Measurements from ENCODE around the gene WSCD1.

WSCD1 gene

DNA sequence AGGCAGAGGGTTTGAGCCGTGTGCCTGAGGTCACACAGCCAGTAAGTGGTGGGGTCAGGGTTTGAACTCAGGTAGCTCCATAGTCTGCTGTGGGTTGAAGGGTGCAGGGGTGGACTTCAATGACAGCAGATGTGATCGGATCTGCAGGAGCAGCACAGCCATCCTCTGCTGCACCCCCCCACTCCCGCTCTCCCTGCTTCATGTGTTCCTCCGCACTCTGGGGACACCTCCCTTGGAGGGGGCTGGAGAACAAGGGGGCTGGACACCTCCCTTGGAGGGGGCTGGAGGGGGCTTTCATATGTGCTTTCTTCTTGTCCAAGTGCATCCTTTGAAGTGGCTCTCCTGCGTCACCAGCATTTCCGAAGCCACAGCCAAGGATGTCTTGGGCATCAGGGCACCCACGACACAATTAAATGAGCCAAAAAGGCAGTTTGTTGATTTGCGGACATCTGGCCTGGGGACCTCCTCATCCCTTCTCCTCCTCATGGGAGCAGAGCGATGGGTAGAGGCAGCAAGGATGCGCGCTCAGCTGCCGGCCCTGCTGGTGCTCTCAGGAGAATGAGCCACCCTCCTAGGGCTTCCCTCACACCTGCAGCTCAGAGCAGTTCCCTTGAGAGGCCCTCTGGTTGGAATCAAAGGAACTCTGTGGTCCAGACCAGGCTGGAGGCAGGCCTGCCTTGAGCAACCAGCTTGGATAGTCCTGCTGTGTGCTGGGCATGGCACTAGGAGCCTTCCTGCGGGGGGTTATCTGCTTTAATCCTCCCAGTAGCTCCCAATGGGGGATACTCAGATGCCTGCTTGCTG, 26.2 kb downstream of the WSCD1 start:
- DNase-seq (ENCODE audit: low read depth, low spot score) = no peak
- H3K9me3 ChIP-seq (ENCODE audit: control insufficient read depth, insufficient read depth, low read length) = no peaks in the 10 kb centered on the region
- H3K27me3 ChIP-seq (ENCODE audit: control insufficient read depth, insufficient read depth, low read length) = no peaks in the 10 kb centered on the region
- no peak overlapping the region for H3K27ac ChIP-seq (ENCODE audit: low read length)
- H3K36me3 ChIP-seq (ENCODE audit: control insufficient read depth, insufficient read depth, low read length) = peaks cover 10% of the 10 kb centered on the region; the same call in 1 of the 2 replicates
- H3K4me3 ChIP-seq (ENCODE audit: low read length) = no peak overlapping the region
- WGBS (ENCODE audit: insufficient coverage, insufficient read length) = no CpG with 5 or more reads among the region's 13 CpGs
- peaks cover 4% of the 10 kb centered on the region for H3K4me1 ChIP-seq (ENCODE audit: control insufficient read depth, insufficient read depth, low read length)

- H3K4me1 ChIP-seq (ENCODE audit: control insufficient read depth, insufficient read depth, low read length) = peaks cover 4% of the 10 kb centered on the region
- no CpG with 5 or more reads among the region's 10 CpGs for WGBS (ENCODE audit: insufficient coverage, insufficient read length)
- no peaks in the 10 kb centered on the region for H3K27me3 ChIP-seq (ENCODE audit: control insufficient read depth, insufficient read depth, low read length)
- no peak overlapping the region for H3K27ac ChIP-seq (ENCODE audit: low read length)
- no peaks in the 10 kb centered on the region for H3K9me3 ChIP-seq (ENCODE audit: control insufficient read depth, insufficient read depth, low read length)
- H3K36me3 ChIP-seq (ENCODE audit: control insufficient read depth, insufficient read depth, low read length) = peaks cover 10% of the 10 kb centered on the region; the same call in 1 of the 2 replicates
- H3K4me3 ChIP-seq (ENCODE audit: low read length) = no peak overlapping the region
- DNase-seq (ENCODE audit: low read depth, low spot score) = no peak
Measured at GRCh38 chr17:6097005-6097279, 26.8 kb downstream of the WSCD1 start.

- H3K36me3 ChIP-seq (ENCODE audit: control insufficient read depth, insufficient read depth, low read length) = 0 out of 2 replicates have a peak, but pooled peaks cover 4% of the 10 kb centered on the region
- H3K27me3 ChIP-seq (ENCODE audit: control insufficient read depth, insufficient read depth, low read length) = no peaks in the 10 kb centered on the region
- DNase-seq (ENCODE audit: low read depth, low spot score) = no peak
- H3K9me3 ChIP-seq (ENCODE audit: control insufficient read depth, insufficient read depth, low read length) = no peaks in the 10 kb centered on the region
- no CpG with 5 or more reads among the region's 11 CpGs for WGBS (ENCODE audit: insufficient coverage, insufficient read length)
- H3K4me3 ChIP-seq (ENCODE audit: low read length) = no peak overlapping the region
- no peak overlapping the region for H3K27ac ChIP-seq (ENCODE audit: low read length)
- peaks cover 4% of the 10 kb centered on the region for H3K4me1 ChIP-seq (ENCODE audit: control insufficient read depth, insufficient read depth, low read length)
Measured at GRCh38 chr17:6098050-6098822, 28.1 kb downstream of the WSCD1 start.

DNA sequence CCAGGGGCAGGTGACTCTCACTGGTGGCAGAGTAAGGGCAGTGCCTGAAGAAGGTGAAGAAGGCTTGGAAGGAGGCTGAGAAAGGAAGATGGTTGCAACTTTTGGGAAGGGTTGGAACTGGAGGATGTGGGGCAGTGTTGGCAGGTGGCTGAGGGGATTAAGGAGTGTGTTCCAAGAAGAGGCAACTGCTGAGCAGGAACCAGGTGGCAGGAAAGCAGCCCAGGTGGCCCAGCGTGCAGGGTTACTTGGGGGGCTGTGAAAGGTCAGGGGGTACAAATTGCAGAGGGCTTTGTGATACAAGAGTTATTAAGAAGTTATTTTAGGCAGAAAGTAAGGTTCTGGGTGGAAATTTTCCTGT, 28.6 kb downstream of the WSCD1 start:
- Histone ChIP-seq H3K27ac (ENCODE audit: low read length) (no peak overlapping the region), H3K36me3 (ENCODE audit: control insufficient read depth, insufficient read depth, low read length) (0 out of 2 replicates have a peak, but pooled peaks cover 4% of the 10 kb centered on the region), H3K9me3 (ENCODE audit: control insufficient read depth, insufficient read depth, low read length) (no peaks in the 10 kb centered on the region), H3K27me3 (ENCODE audit: control insufficient read depth, insufficient read depth, low read length) (no peaks in the 10 kb centered on the region), H3K4me1 (ENCODE audit: control insufficient read depth, insufficient read depth, low read length) (peaks cover 4% of the 10 kb centered on the region), H3K4me3 (ENCODE audit: low read length) (no peak overlapping the region)
- WGBS (ENCODE audit: insufficient coverage, insufficient read length) = no CpG with 5 or more reads among the region's 1 CpG
- no peak for DNase-seq (ENCODE audit: low read depth, low spot score)

DNA sequence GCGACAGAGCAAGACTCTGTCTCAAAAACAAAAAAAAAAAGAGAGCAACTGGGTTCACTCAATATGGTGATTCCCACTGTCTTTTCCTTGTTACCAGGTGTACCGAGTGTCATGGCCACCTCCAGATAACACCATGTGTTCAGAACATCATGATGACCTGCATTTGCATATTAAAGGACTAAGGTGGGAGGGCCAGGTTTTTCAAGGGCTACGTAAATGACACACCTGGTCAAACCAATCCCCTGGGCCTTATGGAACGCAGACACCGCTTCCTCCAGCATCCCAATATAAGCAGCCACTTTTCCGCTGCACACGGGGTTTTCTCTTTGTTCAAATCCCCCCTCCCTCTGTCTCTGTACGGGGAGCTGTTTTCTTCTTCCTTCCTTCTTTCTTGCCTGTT, 29.3 kb downstream of the WSCD1 start:
- no CpG with 5 or more reads among the region's 8 CpGs for WGBS (ENCODE audit: insufficient coverage, insufficient read length)
- DNase-seq (ENCODE audit: low read depth, low spot score) = no peak
- no peak overlapping the region for H3K27ac ChIP-seq (ENCODE audit: low read length)

DNA sequence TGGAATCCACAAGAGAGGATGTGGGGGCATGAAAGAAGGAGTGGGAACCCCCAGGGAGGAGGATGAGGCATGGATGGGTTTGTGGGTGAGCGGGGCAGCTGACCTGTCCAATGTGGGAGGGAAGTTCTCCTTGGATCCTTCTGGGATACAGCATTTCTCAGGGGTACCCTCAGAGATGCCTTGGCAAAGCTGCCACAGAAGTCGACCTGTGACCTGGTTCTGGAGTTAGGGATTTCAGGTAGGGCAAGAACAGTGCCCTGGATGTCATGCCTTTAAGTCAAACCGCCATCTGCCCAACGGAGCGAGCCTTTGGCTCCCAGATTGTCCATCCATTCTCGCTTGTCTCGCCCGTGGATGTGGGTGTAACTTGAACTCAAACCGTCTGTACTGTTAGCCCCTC, 30.0 kb downstream of the WSCD1 start:
- Histone ChIP-seq H3K27ac (ENCODE audit: low read length) (no peak overlapping the region), H3K9me3 (ENCODE audit: control insufficient read depth, insufficient read depth, low read length) (no peaks in the 10 kb centered on the region), H3K4me3 (ENCODE audit: low read length) (no peak overlapping the region), H3K4me1 (ENCODE audit: control insufficient read depth, insufficient read depth, low read length) (peaks cover 4% of the 10 kb centered on the region), H3K27me3 (ENCODE audit: control insufficient read depth, insufficient read depth, low read length) (no peaks in the 10 kb centered on the region), H3K36me3 (ENCODE audit: control insufficient read depth, insufficient read depth, low read length) (0 out of 2 replicates have a peak, but pooled peaks cover 4% of the 10 kb centered on the region)
- no peak for DNase-seq (ENCODE audit: low read depth, low spot score)
- WGBS (ENCODE audit: insufficient coverage, insufficient read length) = no CpG with 5 or more reads among the region's 9 CpGs

More for the DNA sequence above, 29.3 kb downstream of the WSCD1 start:
- H3K36me3 ChIP-seq (ENCODE audit: control insufficient read depth, insufficient read depth, low read length) = 0 out of 2 replicates have a peak, but pooled peaks cover 4% of the 10 kb centered on the region
- no peaks in the 10 kb centered on the region for H3K27me3 ChIP-seq (ENCODE audit: control insufficient read depth, insufficient read depth, low read length)
- peaks cover 4% of the 10 kb centered on the region for H3K4me1 ChIP-seq (ENCODE audit: control insufficient read depth, insufficient read depth, low read length)
- H3K4me3 ChIP-seq (ENCODE audit: low read length) = no peak overlapping the region
- no peaks in the 10 kb centered on the region for H3K9me3 ChIP-seq (ENCODE audit: control insufficient read depth, insufficient read depth, low read length)

DNA sequence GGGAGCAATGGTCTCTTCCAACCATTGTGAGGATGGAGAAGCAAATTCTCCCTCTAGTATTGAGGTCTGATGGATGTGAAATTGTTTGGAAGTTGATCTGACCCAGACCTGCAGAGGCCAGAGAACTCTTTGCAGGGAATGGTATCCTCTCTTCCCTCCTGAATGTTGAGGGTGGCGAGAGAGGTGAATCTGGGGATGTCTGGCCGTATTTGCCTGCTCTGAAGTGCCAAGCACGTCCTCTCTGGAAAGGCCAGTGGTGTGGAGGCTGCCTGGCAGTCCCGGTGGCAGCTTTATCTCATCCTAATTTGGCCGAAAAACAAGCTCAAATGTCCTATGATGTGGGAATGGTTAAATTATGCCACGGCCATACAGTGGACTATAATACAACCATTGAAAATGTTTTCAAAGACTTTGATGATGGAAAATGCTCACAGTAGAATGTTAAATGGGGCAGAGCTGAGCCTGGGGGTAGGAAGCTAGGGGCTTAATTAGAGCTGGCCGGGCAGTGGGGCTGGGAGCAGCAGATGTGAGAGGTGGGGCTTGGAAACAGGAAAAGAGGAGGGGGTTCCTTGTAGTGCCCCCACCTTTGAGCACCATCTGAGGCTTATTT, 30.8 kb downstream of the WSCD1 start:
- WGBS (ENCODE audit: insufficient coverage, insufficient read length) = no CpG with 5 or more reads among the region's 7 CpGs
- 0 out of 2 replicates have a peak, but pooled peaks cover 4% of the 10 kb centered on the region for H3K36me3 ChIP-seq (ENCODE audit: control insufficient read depth, insufficient read depth, low read length)
- DNase-seq (ENCODE audit: low read depth, low spot score) = no peak
- H3K9me3 ChIP-seq (ENCODE audit: control insufficient read depth, insufficient read depth, low read length) = no peaks in the 10 kb centered on the region
- peaks cover 4% of the 10 kb centered on the region for H3K4me1 ChIP-seq (ENCODE audit: control insufficient read depth, insufficient read depth, low read length)
- no peaks in the 10 kb centered on the region for H3K27me3 ChIP-seq (ENCODE audit: control insufficient read depth, insufficient read depth, low read length)
- H3K27ac ChIP-seq (ENCODE audit: low read length) = no peak overlapping the region
- no peak overlapping the region for H3K4me3 ChIP-seq (ENCODE audit: low read length)

GRCh38 chr17:6101706-6102105, 31.5 kb downstream of the WSCD1 start:
- DNase-seq (ENCODE audit: low read depth, low spot score) = no peak
- Histone ChIP-seq H3K27ac (ENCODE audit: low read length) (peak overlapping the region; percentile 25), H3K4me1 (ENCODE audit: control insufficient read depth, insufficient read depth, low read length) (peaks cover 4% of the 10 kb centered on the region), H3K36me3 (ENCODE audit: control insufficient read depth, insufficient read depth, low read length) (no peaks in the 10 kb centered on the region), H3K27me3 (ENCODE audit: control insufficient read depth, insufficient read depth, low read length) (no peaks in the 10 kb centered on the region), H3K4me3 (ENCODE audit: low read length) (no peak overlapping the region), H3K9me3 (ENCODE audit: control insufficient read depth, insufficient read depth, low read length) (no peaks in the 10 kb centered on the region)
- WGBS (ENCODE audit: insufficient coverage, insufficient read length) = no CpG with 5 or more reads among the region's 10 CpGs

DNA sequence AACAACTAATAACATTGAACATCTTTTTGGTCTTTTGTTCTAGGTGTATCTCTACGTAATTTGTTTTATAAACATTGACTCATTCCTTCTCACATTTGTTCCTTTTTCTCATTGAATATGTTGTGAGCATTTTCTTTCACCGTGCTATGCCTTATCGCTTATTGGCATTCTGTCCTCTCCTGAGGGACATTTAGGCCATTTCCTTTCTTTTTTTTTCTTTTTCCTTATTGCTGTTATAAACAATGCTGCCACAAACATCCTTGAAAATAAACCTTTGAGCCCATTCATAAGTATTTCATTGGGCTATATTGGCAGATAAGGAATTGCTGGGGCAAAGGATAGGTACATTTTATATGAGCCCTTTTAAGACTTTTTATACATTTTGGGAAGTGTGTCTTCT, 32.4 kb downstream of the WSCD1 start:
- no CpG with 5 or more reads among the region's 3 CpGs for WGBS (ENCODE audit: insufficient coverage, insufficient read length)
- no peaks in the 10 kb centered on the region for H3K27me3 ChIP-seq (ENCODE audit: control insufficient read depth, insufficient read depth, low read length)
- H3K9me3 ChIP-seq (ENCODE audit: control insufficient read depth, insufficient read depth, low read length) = no peaks in the 10 kb centered on the region
- no peak overlapping the region for H3K27ac ChIP-seq (ENCODE audit: low read length)
- H3K4me1 ChIP-seq (ENCODE audit: control insufficient read depth, insufficient read depth, low read length) = peaks cover 4% of the 10 kb centered on the region
- no peak for DNase-seq (ENCODE audit: low read depth, low spot score)
- no peaks in the 10 kb centered on the region for H3K36me3 ChIP-seq (ENCODE audit: control insufficient read depth, insufficient read depth, low read length)
- H3K4me3 ChIP-seq (ENCODE audit: low read length) = no peak overlapping the region

DNA sequence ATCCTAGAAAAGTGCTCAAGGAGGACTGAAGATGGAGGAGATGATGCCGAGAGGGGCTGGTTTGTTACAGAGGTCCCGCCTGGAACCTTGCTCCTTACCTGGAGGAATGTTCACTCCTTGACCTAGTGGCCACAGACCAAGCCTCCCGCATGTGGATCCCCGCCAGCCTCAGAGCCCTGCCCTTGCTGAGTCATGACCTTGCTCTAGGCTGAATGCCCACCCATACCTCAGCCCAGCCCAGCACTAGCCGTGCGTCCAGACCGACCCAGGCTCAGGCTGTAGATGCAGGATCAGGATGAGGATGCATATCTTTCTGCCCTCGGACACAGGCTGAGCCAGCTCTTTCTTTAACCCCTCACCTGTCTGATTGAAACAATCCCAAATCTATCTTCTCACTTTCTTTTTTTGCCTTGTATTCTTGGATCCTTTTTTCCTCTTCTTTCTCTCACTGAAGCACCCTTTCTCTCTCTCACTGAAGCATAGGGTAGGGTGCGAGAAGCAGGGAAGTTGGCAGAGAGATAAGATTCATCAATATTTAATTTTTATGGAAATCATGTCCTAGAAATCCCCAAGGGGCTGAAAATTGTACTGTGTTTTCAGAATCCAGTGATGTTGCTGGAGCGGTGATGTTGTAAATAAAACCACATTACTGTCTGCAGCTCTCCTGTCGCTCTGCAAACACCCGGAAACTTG, 34.9 kb downstream of the WSCD1 start:
- DNase-seq (ENCODE audit: low read depth, low spot score) = no peak
- no peak overlapping the region for H3K4me3 ChIP-seq (ENCODE audit: low read length)
- no CpG with 5 or more reads among the region's 12 CpGs for WGBS (ENCODE audit: insufficient coverage, insufficient read length)
- peaks cover 2% of the 10 kb centered on the region; the same call in 1 of the 2 replicates for H3K4me1 ChIP-seq (ENCODE audit: control insufficient read depth, insufficient read depth, low read length)
- H3K36me3 ChIP-seq (ENCODE audit: control insufficient read depth, insufficient read depth, low read length) = no peaks in the 10 kb centered on the region
- H3K27me3 ChIP-seq (ENCODE audit: control insufficient read depth, insufficient read depth, low read length) = no peaks in the 10 kb centered on the region
- no peaks in the 10 kb centered on the region for H3K9me3 ChIP-seq (ENCODE audit: control insufficient read depth, insufficient read depth, low read length)
- no peak overlapping the region for H3K27ac ChIP-seq (ENCODE audit: low read length)
